ENCODE results near the gene TANK. TPM values are rescaled to one million over a fixed set of nuclear protein-coding genes. Genes with fewer than 3 reads are reported as not detected.
A peak's percentile ranks its signal among the peaks of the same experiment; 100 is the strongest.
"Not testable (repeated sequence)": the region's sequence is repeated elsewhere in the genome, so short reads cannot be mapped to it uniquely, and the experiment has no call there.

The TANK gene, protein sequence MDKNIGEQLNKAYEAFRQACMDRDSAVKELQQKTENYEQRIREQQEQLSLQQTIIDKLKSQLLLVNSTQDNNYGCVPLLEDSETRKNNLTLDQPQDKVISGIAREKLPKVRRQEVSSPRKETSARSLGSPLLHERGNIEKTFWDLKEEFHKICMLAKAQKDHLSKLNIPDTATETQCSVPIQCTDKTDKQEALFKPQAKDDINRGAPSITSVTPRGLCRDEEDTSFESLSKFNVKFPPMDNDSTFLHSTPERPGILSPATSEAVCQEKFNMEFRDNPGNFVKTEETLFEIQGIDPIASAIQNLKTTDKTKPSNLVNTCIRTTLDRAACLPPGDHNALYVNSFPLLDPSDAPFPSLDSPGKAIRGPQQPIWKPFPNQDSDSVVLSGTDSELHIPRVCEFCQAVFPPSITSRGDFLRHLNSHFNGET
- 79.4 and 114 TPM in 2 replicates for total RNA-seq

DNA sequence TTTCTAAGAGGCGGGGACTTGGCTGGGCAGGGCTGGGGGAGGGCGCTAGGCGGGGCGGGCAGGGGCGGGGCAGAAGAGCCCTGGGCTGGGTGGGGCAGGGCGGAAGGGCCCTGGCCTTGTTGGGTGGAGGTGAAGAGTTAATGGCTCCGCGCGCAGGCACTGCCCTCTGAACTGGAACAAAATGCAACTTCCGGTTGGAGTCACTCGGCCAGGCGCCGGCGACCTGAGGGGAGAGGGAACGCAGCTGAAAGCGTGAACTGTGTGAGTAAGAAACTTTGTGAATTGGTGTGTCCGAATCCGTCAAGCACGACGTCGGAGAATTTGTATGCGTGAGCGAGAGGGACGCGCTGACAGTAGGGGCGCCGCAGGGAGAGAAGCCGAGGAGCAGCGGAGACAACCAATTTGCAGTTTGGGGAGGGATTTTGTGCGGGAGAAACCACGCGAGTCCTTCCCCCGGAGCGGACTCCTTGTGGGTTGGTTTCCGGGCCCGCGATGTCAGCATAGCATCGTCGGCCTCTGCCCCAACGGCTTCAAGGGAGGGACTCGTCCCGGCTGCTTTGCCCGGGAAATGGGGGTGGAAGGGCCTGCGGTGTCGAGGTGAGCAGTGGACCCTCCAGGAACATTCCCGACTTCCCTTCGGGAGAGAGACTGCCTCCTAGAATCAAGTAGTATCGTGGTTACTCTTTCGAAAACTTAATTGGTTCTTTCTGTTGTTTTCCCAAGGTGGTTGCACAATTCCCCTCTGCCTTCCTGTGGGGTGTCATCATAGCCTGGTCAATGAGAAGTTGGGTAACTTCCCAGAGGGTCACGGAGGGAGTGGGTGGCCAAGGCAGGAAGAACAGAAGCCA lies at the start of gene TANK:
Gene TANK (plus strand): TSS at position 203 of the 848 bp plus-strand sequence. CDS start 19,235 bp downstream, outside the sequence.
- DNase-seq: peak; percentile 90

DNA sequence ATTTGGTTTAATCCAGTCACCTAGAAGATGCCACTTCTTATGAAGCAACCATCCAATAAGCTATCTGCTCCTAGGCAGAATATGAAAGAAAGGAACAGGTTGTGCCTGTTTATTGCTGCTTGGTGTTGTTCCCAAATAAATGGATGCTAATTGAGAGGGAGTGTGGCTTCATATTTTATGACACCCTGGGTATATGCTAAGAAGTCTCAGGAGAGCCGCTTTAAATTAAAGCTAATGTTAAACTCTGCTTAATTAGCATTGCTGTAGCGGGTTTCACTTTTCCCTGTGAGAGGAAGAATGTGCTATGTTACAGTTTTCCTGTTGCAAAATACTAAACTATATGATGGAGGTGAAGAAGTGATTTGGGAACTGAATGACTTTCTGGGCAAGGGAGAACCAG lies 48.7 kb upstream of the TANK start:
- DNase-seq: no peak

DNA sequence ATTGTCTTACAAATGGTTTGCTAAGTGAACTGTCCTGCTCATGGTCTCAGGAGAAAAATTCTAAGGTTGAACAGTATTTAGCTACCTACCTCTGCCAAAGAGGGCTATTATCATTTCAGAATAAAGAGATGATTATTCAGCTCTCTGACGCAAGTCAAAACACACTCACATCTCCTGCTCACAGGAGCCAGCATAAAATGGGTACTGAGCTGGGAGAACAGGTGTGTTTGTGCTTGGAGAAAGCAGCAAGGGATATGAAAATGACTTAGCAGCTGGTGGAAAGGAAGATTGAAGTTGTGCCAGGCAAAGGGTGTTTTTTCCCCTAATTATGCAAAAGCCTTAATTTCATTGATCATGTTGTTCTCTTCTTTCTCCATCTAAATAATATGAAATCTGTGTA lies 47.3 kb upstream of the TANK start:
- no peak for DNase-seq

DNA sequence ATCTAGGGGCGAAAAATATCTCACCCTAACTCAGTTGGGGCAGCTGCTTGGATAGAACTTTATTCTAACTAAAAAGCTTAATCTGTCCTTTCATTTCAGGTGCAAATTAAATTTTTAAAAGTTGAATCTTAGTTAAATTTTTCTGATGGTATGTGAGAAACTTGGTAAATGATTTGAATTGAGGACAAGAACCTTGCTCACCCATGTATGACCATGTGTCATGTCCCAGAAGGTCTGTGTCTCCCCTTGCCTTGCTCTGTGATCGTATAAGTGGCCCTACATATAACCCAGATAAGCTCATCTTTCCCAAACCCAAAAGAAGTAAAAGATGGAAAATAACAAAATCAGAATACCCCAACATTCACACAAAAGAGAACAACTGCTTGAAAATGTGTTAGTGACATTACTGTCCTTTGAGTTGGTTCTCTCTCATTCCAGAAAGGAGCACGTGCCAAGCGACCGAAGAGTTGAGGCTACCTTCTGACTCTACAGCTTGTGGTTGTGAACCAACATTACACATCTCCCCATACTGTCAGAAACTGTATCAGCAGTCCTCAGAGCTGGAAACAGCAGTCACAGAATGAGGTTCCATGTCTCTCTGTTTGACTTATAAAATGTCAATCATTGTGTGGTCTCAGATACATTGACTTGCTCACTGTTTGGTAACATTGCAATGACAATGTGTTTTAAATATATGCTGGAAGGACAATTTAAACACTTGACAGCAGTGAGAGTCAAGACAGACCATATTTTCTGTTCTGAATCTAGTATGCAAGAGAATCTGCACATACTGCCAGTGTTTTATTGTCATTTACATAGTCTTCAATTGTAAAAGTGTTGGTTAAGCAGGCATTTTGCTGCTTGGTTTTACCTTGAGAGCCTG lies 46.3 kb upstream of the TANK start:
- no peak for DNase-seq

DNA sequence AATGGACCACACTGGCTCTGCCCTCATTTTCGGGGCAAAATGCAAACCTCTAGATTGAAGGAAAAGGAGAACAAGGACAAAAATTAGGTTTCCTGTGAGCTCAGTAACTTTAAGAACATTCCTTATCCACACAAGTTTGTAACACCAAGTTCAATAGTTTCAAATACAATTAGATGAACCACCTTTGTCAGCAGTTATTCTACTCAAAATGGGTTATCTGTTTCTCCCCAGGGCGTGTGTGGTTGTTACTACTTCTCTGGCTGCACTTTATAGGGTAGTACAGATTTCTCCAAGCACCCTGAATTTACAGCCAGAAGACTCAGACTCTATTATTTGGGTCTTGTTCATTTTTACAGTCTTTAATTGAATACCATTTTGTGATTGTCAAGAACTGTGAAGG lies 45.0 kb upstream of the TANK start:
- DNase-seq: no peak

DNA sequence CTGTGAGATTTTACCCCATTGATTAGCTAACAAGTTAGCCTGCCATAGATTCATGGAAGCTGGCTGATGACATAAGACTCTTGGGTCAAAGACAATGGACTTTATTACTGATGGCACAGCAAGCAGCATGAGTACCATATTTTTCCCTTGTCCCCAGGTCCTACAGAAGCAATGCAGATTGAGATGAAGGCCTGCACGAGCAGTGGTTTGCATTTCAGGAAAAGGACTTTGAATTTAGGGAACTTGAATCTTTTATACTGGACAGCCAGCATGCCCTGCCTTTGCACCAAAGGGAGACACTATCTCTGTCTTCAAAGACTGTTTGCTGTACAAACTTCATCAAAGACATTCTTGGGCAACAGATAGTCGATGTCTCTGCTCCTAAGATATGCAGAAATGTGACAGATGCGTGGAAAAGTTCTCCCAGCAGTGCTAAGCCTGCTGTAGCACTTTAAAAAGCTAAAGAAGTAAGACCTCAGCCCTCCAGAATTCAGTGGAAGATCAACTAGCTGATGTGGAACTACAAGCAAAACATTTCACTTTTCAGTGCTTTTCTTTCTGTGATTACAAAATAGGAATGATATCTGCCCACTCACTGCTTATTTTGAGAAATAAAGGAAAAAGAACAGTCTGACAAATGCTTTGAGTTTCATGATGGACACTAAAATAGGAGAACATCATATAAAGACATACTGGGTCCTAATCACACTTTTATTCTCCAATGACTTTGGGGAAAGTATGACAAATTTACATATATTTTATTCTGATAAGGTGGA lies 44.4 kb upstream of the TANK start:
- no peak for DNase-seq

DNA sequence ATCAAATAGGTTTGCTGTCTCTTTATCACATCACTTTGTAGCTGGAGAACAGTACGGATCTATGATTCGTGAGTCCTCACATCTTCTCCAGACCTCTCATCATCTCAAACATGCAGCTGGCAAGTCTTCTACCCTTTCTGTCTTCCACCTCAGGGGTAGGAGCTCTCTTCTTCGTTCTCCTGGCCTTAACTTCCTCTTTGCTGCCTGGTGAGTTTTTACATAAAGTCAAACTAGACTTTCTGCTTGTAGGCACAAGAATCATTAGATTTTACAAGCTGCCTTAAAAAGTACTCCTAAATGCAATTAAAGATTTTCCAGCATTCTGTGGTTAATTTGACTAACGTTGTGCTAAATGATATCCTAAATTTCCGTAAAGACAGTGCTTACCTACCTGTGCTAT lies 43.7 kb upstream of the TANK start:
- DNase-seq: no peak

DNA sequence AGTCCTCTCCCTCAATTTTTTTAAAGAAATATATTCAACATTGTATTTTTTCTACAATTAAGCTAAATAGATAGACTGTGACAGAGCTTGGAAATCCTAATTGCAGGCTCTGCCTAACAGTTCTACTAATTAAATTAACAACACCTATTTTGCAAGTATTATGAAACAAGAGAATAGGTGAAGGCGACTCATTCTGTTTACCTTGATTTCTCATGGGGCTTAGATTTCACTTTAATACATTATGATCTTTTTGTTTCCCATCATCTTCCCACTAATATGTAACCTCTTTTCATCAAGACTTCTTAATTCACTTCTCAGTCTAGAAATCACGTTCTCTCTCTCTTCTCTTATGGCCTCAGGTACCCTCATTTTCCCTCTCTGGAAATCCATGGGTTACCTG lies 42.7 kb upstream of the TANK start:
- DNase-seq: no peak

DNA sequence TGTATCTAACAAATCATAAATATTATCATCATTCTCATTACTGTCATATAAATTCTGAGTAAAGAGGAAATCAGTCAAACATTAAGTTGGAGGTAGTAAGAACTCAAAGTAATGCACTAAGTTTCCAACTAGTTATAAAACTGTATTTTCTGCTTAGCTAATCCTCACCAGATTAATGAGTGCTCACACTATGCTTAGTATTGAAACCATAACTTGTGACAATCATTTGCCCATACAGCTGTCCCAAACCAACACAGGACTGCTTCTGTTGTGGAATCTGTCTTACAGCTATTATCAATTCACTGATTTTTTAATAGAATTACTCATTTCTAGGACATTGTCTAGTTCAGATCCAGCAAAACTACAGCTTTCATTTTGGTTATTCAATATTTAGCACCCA lies 41.5 kb upstream of the TANK start:
- DNase-seq: no peak

DNA sequence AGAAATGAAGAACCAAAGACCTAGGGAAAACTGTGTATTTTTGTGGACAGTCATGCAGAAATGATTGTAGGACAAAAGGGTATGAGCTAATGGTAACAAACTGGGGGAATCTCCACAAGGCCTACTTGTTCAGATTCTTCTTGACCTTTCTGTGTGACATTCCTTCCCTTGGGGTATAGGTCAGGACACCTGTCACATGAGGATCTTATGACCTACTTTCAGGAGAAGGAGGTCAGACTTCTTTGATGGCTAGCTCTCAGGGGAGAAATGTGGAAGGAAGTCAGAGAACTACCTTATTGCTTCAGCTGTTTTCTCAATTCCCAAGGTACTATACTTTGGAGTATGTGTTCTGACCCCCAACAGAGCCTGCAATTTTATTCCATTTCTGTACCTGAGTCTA lies 40.7 kb upstream of the TANK start:
- no peak for DNase-seq

DNA sequence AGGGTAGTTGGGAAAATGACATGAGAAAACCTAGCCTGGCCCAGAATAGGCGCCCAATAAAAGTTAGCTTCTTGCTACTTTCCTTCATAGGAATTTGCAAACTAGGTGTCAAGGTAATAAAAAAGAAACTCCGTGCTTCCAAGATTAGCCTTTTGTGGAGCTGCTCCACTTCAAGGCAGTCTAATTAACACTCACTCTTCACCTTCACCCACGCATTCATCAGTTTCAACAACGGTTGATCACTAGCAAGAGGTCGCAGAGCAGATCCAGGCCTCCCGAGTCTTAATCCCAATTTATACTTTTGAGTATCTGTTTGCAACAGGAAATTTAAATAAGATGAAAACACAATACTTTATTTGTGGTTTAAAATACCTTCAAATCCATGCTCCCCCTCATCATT lies 39.5 kb upstream of the TANK start:
- no peak for DNase-seq

DNA sequence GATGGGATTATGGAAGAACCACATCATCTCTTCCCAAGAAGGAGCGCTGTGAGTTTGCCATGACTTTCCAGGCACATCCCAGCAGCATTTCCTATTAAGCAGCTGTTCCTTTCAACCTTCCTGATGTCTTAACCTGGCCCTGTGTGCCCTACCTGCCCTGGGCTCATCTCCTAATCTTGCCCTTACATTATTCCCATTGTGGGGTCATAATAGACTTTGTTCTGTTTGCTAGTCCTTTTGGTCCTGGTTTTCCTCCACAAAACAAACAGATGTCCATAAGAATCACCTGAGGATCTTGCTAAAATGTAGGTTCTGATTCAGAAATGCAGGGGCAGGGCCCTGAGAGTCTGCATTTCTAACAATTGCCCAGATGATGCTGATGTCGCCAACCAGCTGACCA lies 38.6 kb upstream of the TANK start:
- no peak for DNase-seq

DNA sequence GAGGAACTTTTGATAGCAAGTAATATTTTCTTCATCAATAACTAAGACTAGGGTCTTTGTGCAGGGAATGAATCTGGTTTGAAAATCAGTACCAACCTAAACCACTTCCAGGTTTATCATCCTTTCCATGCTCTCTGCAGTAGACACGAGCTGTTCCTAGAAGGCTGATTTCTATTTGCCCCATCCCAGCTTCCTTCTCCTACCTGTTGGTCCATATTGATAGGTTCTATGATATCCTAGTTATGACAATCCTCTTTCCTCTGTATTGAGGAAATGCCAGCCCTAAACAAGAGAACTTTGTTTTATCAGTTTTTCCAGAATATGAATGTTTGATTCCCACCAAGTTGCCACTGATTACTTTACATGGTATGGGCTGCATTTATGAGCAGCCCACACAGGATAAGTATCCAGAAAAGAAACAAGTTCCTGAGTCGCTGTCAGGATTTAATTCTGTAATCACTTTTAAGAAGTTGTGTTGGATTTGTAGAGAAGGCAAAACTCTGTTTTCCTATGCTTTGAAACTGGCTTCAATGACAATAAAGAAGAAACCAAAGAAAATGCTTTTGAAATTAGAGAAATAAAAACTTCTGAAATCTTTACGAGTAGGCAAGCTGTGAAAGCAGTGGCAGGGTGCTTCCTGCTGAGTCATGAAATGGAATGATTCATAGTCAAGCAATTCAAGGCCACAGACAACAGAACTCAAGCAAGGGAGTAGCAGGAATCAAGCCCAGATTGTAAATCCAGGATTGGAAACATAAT lies 37.3 kb upstream of the TANK start:
- DNase-seq: peak; percentile 94

DNA sequence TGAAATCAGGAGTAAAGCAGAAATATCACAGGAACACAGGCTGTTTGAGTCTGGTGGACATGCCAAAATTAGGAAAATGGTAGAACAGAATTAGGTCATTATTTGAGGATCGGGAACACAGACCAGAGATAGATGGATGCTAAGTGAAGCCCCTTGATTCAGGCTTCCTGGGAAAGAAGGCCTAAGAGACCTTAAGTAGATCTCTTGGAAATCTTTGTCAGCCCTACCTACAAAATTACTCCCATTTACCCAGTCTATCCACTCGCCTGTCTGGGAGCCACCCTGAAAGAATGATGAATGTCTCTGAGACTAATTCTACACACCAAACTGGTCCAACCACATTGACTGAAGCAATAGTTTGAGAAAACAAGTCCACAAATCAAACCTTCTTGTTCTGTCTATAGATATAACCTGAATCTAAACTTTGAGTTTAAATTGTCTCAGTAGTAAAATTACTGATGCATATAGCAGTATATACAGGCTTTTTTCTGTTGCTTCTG lies 36.6 kb upstream of the TANK start:
- DNase-seq: no peak

DNA sequence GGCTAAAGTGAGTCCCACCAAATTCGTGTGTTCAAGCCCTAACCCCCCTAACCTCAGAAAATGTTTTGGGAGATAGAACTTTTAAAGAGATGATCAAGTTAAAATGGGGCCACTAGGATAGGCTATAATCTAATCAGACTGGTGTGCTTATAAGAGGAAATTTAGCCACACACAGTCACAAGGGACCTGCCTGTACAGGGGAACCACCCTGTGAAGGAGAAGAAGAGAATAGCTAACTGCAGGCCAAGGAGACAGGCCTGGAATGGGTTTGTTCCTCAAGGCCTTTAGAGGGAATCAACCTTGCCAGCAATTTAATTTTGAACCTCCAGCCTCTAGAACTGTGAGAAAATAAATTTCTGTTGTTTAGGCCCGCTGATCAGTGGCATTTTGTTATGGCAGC lies 36.0 kb upstream of the TANK start:
- DNase-seq: peak; percentile 7

DNA sequence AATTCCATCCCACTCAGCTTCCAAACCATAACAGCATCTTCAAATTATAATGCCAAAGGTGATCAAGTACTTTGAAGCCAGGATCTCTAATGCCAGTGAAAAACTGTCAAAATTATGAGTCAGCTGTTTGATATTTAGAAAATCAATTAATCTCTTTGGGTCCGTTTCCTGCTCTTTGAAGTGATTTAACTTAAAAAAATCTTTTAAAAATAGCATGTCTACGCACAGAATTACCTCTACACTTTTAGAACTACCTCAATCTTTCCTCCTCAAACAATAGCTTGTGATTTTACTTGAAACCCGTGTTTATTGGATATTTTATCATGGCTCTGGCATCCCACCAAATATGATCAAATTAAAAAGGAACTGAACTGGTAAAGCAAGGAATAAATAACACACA lies 31.3 kb upstream of the TANK start:
- DNase-seq: peak; percentile 44

DNA sequence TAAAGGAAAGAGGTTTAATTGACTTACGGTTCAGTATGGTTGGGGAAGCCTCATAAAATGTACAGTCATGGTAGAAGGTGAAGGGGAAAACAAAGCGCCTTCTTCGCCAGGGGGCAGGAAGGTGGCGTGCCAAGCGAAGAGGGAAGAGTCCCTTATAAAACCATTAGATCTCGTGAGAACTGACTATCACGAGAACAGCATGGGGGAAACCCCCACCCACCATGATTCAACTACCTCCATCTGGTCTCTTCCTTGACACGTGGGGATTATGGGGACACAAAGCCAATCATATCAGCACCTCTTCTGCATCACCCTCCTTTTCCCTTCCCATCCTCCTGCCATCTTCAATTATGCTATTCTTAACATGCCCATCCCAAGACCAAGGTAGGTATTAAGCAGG lies 29.9 kb upstream of the TANK start:
- DNase-seq: no peak

DNA sequence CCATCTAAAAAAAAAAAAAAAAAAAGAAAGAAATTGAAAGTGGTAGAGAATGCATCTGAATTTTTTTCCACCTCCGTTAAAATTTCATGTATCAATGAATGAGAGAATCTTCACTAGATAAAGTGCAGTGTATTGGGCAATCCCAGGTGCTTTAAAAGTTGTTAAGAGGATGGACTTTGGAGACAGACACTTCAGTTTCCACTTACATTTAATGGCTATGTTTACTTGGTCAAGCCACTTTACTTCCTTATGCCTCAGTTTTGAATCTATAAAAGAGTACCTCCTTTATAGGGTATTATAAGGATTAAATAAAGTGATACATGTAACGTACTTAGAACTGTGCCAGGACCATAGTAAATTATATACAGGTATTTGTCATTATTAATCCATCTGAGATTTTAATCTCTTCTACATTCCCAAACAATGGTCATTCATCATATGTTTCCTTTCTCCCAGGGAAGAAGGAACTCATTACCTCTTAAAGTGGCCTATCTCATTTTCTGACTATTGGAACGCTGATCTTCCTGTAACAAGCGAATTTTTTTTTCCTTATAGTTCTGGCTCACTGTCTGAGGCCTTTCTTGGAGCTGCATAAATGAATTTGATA lies 29.1 kb upstream of the TANK start:
- peak; percentile 73 for DNase-seq

DNA sequence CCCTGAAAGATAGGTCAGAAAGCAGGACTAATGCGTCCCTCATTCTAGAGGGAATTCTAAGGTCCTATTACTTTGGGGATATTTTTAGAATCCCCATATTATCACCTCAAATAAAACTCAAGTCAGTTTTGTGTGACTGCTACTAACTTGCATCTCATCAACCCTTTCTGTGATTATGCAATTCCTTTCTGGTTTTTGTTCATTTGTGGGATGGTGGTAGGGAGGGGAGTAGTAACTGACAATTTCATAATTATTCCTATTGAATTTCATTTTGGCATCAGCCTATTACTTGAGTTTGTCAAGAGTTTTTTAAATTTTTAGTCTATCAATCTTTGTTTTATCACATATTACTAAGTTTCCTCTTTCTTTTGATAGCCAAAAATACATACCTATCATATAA lies 28.4 kb upstream of the TANK start:
- DNase-seq: no peak

DNA sequence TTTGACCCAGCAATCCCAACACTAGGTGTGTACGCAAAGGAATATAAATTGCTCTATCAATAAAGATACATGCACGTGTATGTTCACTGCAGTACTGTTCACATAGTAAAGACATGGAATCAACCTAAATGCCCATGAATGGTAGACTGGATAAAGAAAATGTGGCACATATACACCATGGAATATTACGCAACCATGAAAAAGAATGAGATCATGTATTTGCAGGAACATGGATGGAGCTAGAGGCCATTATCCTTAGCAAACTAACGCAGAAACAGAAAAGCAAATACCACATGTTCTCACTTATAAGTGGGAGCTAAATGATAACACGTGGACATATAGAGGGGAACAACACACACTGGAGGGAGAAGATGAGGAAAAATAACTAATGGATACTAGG lies 27.8 kb upstream of the TANK start:
- DNase-seq: not testable (repeated sequence)

DNA sequence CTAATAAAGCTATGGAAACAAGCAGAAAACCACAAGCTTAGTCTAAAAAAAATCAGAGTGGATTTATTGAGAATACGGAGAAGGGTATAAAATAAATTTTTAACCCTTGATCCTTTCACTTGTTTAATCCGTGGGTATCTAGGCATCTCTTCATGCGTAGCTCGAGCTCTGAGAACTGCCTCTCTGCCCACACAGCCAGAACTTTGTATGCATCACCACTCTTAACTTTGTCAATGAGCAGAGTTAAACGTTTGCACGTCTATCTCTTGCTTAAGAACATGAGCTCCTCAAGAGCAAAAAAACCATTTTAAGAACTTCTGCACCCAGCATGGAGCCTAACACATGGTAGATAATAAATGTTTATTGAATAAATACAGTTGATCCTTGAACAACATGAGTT lies 26.9 kb upstream of the TANK start:
- DNase-seq: no peak

Measured in dermis blood vessel endothelial cell (primary cell).